ENCODE results near the gene CEP131.

Gene CEP131

DNA sequence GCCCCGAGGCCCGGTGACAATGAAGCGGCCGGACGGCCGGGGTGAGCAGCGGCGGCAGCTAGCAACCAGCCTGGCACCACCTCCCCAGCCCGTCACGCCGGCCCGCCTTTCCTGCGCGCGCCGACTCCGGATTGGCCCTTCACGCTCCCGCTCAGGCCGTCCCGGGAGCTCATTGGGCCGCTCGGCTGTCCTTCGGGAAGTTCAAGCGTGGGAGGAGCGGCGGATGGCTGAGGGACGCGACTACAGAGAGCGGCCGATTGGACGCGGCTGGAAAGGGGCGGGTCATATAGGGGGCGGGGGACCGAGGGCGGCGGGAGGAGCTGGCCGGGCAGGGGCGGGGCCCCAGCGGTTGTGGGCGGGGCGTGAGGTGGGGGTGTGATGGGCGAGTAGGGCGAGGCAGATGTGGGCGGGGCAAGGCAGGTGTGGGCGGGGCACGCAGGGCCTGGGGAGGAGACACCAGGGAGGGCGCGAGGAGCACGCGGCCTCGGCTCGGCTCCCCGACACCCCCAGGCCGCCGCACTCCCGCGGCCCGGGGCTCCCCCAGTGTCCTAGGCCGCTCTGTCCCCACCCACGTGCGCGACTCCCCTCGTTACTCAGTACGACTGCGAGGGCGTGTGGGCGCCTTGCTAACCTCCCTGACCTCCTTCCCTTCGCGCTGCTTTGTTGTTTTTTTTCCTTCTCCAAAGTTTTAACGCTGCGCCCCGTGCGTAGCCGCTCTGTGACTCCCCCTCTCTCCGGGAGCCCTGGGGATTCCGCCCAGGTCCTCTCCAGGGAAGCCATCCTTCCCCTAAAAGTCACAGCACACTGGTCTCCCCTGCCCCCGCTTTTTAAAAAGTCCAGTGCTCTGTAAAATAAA, at the start of gene CEP131:
Gene CEP131 (minus strand): TSS at position 60 of the 856 bp plus-strand sequence. CDS start 2,909 bp downstream, outside the sequence.
- peak; percentile 90 for DNase-seq (ENCODE audit: low read depth)
- TF ChIP-seq, protein P1, sequence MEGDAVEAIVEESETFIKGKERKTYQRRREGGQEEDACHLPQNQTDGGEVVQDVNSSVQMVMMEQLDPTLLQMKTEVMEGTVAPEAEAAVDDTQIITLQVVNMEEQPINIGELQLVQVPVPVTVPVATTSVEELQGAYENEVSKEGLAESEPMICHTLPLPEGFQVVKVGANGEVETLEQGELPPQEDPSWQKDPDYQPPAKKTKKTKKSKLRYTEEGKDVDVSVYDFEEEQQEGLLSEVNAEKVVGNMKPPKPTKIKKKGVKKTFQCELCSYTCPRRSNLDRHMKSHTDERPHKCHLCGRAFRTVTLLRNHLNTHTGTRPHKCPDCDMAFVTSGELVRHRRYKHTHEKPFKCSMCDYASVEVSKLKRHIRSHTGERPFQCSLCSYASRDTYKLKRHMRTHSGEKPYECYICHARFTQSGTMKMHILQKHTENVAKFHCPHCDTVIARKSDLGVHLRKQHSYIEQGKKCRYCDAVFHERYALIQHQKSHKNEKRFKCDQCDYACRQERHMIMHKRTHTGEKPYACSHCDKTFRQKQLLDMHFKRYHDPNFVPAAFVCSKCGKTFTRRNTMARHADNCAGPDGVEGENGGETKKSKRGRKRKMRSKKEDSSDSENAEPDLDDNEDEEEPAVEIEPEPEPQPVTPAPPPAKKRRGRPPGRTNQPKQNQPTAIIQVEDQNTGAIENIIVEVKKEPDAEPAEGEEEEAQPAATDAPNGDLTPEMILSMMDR (IDR thresholded peaks at IDR 0.05; ENCODE audit: low read depth, low read length, missing control alignments) = no peak
- H3K4me3 ChIP-seq (ENCODE audit: low read depth, low read length) = peak within 1 kb of the TSS; percentile 80

DNA sequence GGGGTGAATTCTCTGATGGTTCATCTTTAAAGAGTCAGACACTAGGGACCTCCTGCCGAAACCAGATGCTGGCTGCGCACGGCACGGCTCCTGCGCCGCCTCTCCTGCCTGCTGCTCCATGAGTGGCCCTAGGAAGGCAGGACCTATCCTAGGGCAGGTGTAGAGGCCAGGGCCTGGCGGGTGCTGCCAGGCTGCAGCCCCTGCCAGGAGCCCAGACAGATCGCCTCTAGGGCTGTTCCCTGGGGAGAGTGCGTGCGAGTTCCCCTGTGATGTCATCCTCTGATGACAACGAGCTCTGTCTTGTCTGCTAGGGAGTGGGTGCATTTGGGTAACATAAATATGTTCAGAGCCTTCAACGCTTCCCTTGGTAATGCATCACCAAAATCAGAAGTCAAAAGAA, 48.5 kb upstream of the CEP131 start:
- TF ChIP-seq, protein P1 (IDR thresholded peaks at IDR 0.05; ENCODE audit: low read depth, low read length, missing control alignments) = no peak
- DNase-seq (ENCODE audit: low read depth) = no peak
- H3K4me3 ChIP-seq (ENCODE audit: low read depth, low read length) = no peak overlapping the region

DNA sequence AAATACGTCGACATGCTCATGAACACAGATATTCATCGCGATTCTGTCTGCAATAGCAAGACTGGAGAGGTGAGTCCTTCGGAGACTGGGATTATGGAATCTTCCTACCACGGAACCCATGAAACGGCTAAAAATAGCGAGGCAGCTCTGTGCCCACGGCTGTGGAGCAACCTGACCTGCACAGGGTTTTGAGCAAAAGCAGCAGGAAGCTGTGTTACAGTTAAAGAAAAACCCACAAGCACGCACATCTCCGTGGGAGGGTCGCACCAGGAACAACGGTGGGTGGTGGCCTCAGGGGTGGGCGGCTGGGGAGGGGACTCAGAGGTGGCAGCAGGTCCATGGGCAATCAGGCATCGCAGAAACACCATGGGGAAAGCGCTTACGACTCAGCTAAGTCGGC, 47.5 kb upstream of the CEP131 start:
- DNase-seq (ENCODE audit: low read depth) = no peak
- H3K4me3 ChIP-seq (ENCODE audit: low read depth, low read length) = no peak overlapping the region
- TF ChIP-seq, protein P1 (IDR thresholded peaks at IDR 0.05; ENCODE audit: low read depth, low read length, missing control alignments) = no peak

DNA sequence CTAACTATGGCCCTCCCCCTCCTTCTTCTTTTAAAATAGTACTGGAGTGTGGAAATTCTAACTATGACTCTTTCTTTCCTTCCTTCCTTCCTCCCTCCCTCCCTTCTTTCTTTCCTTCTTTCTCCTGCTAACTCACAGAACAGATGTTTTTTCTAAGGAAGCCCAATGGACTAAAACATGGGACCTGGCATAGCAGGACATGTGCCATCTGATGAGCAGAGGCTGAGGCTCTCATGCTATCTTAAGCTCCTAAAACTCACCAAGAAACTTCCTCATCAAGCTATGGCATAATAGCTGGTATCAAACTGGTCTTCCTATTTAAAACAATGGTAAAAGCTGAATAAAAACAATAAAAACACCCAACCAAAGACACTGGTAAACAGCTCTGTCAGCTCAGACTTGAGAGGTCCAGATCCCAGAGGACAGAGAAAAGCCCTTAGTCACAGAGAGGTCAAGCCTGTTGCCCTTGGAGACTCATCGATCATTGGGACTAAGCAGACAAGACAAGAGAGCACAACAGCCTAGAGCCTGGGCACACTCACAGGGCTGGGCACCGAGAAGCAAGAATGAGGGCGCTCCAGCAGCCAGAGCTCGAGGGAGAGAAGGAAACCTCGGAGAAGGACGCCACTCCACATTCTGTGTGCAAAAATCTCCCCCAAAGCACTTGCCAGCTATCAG, 44.8 kb upstream of the CEP131 start:
- no peak overlapping the region for H3K4me3 ChIP-seq (ENCODE audit: low read depth, low read length)
- TF ChIP-seq, protein P1 (IDR thresholded peaks at IDR 0.05; ENCODE audit: low read depth, low read length, missing control alignments) = no peak
- DNase-seq (ENCODE audit: low read depth) = no peak

DNA sequence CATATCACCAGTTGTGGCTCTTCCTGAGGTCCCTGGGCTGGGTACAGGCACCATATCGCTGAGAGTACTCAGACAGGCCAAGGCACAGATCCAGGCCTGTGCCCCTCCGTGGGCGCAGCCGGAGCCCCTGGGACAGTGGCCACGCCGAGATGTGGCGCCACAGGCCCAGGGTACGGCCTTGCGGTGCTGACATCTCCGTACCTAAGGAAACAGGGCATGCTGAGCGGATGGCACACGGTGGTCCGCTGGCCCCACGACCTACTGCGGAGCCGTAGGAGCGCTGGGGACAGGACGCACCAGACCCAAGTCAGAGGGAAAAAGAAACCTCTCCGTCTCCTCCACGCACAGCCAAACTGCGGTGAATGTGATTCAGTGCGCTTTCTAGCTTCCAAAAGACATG, 42.8 kb upstream of the CEP131 start:
- TF ChIP-seq, protein P1 (IDR thresholded peaks at IDR 0.05; ENCODE audit: low read depth, low read length, missing control alignments) = no peak
- H3K4me3 ChIP-seq (ENCODE audit: low read depth, low read length) = no peak overlapping the region
- DNase-seq (ENCODE audit: low read depth) = no peak

DNA sequence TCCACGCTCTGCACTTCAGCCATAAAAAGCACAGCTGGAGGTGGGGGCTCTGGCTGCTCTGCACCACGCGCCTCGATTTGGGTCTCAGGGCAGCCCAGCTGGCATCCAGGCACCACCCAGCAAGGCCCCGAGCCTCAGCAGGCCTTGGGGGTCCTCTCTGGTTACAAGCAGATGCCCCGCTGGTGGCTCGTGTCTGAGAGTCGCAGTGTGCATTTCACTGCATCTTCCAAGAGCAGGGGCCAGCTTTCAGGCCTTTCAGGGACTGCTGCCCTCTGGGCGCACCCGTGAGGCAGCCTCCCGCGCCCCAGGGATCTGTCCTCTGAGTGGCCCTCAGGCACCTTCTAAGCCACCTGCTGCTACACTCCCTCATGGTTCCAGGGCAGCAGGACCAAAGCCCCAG, 41.9 kb upstream of the CEP131 start:
- TF ChIP-seq, protein P1 (IDR thresholded peaks at IDR 0.05; ENCODE audit: low read depth, low read length, missing control alignments) = no peak
- DNase-seq (ENCODE audit: low read depth) = no peak
- H3K4me3 ChIP-seq (ENCODE audit: low read depth, low read length) = no peak overlapping the region

All from GM12864 (cell line).